Stimulated activated effector memory CD8-positive, alpha-beta T cell treated with anti-CD3 and anti-CD28 coated beads, Interleukin-12 subunit alpha, Interleukin-12 subunit beta, amount 100 ng/mL, for 72 hours (primary cell): ENCODE measurements around the gene GPR108.
"Not testable (repeated sequence)": the region's sequence is repeated elsewhere in the genome, so short reads cannot be mapped to it uniquely, and the experiment has no call there.

ENCODE experiments used
- ATAC-seq: fragments of 150-1000 bp; cut with Tn5 transposase; 2 replicates; pipeline ENCODE4 v1.10.0; 2021
- DNase-seq, 2 donors: peaks; one replicate each; pipeline ENCODE4 v3.0.0; 2021 to 2022; ENCODE audit warnings: low spot score in 2 of 2
- H3K27ac Mint-ChIP-seq: one replicate; pipeline ENCODE4 v1.8.0; 2022; ENCODE audit warnings: mild to moderate bottlenecking, mixed read lengths
- H3K36me3 Mint-ChIP-seq: one replicate; pipeline ENCODE4 v1.8.0; 2022; ENCODE audit warnings: mild to moderate bottlenecking, mixed read lengths
- H3K4me1 Mint-ChIP-seq: one replicate; pipeline ENCODE4 v1.8.0; 2022; ENCODE audit warnings: mixed read lengths
- H3K4me3 Mint-ChIP-seq: one replicate; pipeline ENCODE4 v1.8.0; 2022; ENCODE audit warnings: mild to moderate bottlenecking, mixed read lengths
- H3K9me3 Mint-ChIP-seq: one replicate; pipeline ENCODE4 v1.8.0; 2022; ENCODE audit warnings: mixed read lengths

The GPR108 gene

GRCh38 chr19:6712231-6712630 lies 25.1 kb downstream of the GPR108 start:
- DNase-seq, result no peak
- peak; percentile 33 for ATAC-seq
- Mint-ChIP-seq H3K9me3 (no peaks in the 10 kb centered on the region), H3K36me3 (peaks cover 8% of the 10 kb centered on the region), H3K27ac (no peak overlapping the region), H3K4me1 (peaks cover 27% of the 10 kb centered on the region), H3K4me3 (no peak overlapping the region)

DNA sequence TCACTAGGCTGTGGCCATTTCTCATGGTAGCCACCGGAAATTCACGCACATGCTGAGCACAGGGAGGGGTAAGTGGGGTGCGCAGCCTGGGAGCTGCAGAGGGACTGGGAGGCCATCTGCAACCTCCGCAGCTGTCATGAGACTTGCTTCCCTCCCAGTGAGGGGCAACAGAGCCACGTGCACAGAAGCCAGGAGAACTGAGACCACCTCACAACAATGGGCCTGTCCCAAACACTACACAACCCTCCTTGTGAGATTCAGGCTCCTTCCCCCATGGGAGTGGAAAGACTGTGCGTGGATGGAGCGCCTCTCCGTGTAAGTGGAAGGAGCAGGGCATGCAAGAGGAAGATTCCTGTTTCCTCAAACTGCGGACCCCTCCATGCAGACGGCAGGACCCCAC lies 25.8 kb downstream of the GPR108 start:
- Mint-ChIP-seq H3K4me3 (no peak overlapping the region), H3K9me3 (no peaks in the 10 kb centered on the region)

DNA sequence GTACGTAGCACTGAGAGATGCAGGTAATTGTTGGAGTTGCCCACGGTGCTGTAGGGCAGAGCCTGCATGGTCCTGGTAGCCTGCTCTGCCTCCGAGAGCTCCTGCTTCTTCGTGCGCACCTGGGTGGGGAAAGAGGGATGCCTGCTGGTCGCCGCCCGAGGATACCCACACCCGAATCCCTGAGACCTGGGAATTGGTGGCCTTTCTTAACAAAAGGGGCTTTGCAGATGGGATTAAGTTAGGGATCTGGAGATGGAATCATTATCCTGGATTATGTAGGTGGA lies 26.4 kb downstream of the GPR108 start:
- H3K27ac Mint-ChIP-seq, result no peak overlapping the region
- peaks cover 22% of the 10 kb centered on the region for H3K4me1 Mint-ChIP-seq
- no peak overlapping the region for H3K4me3 Mint-ChIP-seq
- H3K36me3 Mint-ChIP-seq, result peaks cover 5% of the 10 kb centered on the region
- peak; percentile 24 for ATAC-seq
- no peak for DNase-seq
- no peaks in the 10 kb centered on the region for H3K9me3 Mint-ChIP-seq

More for the DNA sequence above, 25.8 kb downstream of the GPR108 start:
- DNase-seq (no peak), ATAC-seq (no peak)
- H3K36me3 Mint-ChIP-seq, result peaks cover 5% of the 10 kb centered on the region
- peaks cover 22% of the 10 kb centered on the region for H3K4me1 Mint-ChIP-seq
- no peak overlapping the region for H3K27ac Mint-ChIP-seq

GRCh38 chr19:6710273-6711077 lies 26.9 kb downstream of the GPR108 start:
- ATAC-seq (peak; percentile 67), DNase-seq (no peak)
- peaks cover 22% of the 10 kb centered on the region for H3K4me1 Mint-ChIP-seq
- H3K36me3 Mint-ChIP-seq, result peaks cover 5% of the 10 kb centered on the region
- peak overlapping the region; percentile 43 for H3K4me3 Mint-ChIP-seq
- H3K27ac Mint-ChIP-seq, result peak overlapping the region; percentile 85
- no peaks in the 10 kb centered on the region for H3K9me3 Mint-ChIP-seq

DNA sequence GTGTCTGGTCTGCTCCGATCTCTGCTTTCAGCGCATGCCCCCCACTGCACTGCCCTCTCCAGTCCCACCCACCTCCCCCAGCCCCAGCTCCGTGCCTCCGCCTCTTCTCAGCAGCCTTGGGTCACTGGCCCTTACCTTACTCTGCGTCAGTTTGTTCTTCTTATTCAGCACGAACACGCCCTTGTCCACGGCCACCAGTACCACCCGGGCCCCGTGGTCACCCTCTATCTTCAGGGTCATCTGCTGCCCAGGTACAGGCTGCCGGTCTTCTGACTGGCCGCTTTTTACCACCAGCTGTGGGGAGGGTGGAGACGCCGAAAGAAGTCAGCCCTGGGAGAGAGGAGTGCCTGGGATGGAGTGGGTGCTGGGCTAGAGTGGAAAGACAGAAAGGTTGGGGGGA lies 27.8 kb downstream of the GPR108 start:
- Mint-ChIP-seq H3K9me3 (no peaks in the 10 kb centered on the region), H3K4me1 (peaks cover 22% of the 10 kb centered on the region), H3K4me3 (peak overlapping the region; percentile 43), H3K27ac (peak overlapping the region; percentile 85), H3K36me3 (peaks cover 5% of the 10 kb centered on the region)
- DNase-seq (no peak), ATAC-seq (no peak)

GRCh38 chr19:6708913-6709312 lies 28.5 kb downstream of the GPR108 start:
- not testable (repeated sequence) for H3K9me3 Mint-ChIP-seq, H3K4me3 Mint-ChIP-seq, DNase-seq, ATAC-seq, H3K36me3 Mint-ChIP-seq
- Mint-ChIP-seq H3K27ac (peak overlapping the region; percentile 8), H3K4me1 (peaks cover 22% of the 10 kb centered on the region)

GRCh38 chr19:6708346-6708745 lies 29.0 kb downstream of the GPR108 start:
- H3K9me3 Mint-ChIP-seq, result no peaks in the 10 kb centered on the region
- no peak for ATAC-seq
- H3K4me3 Mint-ChIP-seq, result no peak overlapping the region
- no peak for DNase-seq
- H3K4me1 Mint-ChIP-seq, result peaks cover 22% of the 10 kb centered on the region
- peak overlapping the region; percentile 8 for H3K27ac Mint-ChIP-seq
- peaks cover 5% of the 10 kb centered on the region for H3K36me3 Mint-ChIP-seq

DNA sequence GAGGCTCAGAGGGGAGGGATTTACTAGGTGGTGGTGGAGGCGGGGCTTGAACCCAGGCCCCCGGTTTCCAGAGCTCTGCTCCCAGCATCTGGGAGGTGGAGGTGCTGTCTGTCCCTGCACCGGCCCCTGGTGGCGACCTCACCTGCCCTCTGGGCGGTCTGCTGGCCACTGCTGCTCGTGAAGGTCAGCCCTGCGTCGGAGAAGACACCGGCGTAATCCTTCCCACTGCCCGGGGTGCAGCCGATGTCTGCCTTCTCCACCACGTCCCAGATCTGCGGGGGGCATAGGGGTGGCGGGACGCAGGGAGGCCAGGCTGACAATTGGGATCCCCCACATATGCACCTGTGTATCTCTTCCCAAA lies 29.7 kb downstream of the GPR108 start:
- ATAC-seq (no peak), DNase-seq (no peak)
- peaks cover 22% of the 10 kb centered on the region for H3K4me1 Mint-ChIP-seq
- H3K9me3 Mint-ChIP-seq, result no peaks in the 10 kb centered on the region
- H3K36me3 Mint-ChIP-seq, result peaks cover 5% of the 10 kb centered on the region
- H3K4me3 Mint-ChIP-seq, result no peak overlapping the region
- H3K27ac Mint-ChIP-seq, result no peak overlapping the region

DNA sequence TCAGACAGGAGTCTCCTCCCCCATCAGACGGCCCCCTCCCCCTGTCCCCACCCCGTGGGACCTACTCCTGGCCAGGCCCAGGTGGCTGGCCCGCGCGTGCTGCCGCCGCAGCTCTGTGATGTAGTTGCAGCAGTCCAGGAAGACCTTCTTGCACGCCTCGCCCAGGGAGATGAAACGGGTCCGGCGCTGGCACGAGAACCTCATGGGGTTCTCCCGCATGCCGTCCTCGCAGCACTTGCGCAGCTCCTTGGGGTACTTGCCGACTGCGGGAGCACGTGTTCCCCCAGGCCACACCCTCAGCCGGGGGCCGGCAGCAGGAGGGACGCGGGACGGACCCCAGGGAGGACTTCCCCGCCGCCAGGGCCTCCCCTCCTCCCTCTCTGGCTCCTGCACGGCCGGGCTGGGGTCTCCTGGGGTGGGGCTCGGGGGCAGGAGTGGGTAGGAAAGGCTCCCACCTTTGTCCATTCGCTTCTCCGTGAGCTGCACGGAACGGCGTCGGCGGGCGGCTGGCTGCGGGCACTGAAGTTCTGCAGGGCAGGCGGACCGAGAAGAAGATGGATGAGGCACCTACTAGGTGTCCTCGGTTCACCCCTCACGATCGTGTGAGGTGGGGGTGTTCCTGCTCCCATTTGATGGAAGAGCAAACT lies 30.2 kb downstream of the GPR108 start:
- Mint-ChIP-seq H3K4me1 (peaks cover 22% of the 10 kb centered on the region), H3K4me3 (no peak overlapping the region), H3K27ac (no peak overlapping the region), H3K36me3 (peaks cover 5% of the 10 kb centered on the region), H3K9me3 (no peaks in the 10 kb centered on the region)
- ATAC-seq (no peak), DNase-seq (no peak)

DNA sequence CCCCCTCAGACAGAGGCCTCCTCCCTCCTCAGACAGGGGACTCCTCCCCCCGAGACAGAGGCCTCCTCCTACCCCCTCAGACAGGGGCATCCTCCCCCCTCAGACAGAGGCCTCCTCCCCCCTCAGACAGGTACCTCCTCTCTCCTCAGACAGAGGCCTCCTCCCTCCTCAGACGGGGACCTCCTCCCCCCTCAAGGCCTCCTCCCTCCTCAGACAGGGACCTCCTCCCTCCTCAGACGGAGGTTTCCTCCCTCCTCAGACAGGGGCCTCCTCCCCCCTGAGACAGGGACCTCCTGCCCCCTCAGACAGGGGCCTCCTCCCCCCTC lies 30.8 kb downstream of the GPR108 start:
- Mint-ChIP-seq H3K4me1 (peaks cover 22% of the 10 kb centered on the region), H3K4me3 (no peak overlapping the region), H3K9me3 (no peaks in the 10 kb centered on the region), H3K36me3 (peaks cover 5% of the 10 kb centered on the region), H3K27ac (peak overlapping the region; percentile 24)
- ATAC-seq (no peak), DNase-seq (no peak)

DNA sequence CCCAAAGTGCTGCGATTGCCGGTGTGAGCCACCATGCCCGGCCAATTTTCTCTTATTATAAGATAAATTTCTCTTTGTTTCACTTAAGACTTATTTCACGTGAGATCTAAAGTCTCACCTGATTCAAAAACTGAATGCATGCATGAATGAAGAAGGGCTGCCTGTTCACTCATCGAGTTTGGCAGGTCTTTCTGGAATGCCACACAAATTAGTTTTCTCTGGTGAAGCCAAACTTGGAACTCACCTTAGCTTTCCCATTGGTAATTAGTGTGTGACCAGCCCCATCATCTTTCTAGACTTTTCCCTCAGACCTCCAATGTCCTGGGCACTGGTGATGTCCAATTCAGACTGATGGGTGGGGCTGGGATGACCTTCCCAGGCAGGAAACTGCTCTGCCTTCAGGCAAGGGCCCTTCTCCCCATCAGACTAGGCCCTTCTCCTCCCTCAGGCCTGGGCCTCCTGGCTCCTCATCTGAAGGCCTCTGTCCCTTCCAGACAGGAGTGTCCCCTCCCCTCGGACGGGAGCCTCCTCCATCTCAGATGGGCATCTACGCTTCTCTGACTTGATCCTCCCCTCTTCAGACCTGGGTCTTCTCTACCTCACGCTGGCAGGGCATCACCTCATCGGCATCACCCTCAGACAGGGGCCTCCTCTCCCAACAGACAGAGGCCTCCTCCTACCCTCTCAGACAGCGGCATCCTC lies 31.3 kb downstream of the GPR108 start:
- peaks cover 5% of the 10 kb centered on the region for H3K36me3 Mint-ChIP-seq
- H3K27ac Mint-ChIP-seq, result peak overlapping the region; percentile 24
- no peak overlapping the region for H3K4me3 Mint-ChIP-seq
- no peaks in the 10 kb centered on the region for H3K9me3 Mint-ChIP-seq
- no peak for ATAC-seq
- H3K4me1 Mint-ChIP-seq, result peaks cover 18% of the 10 kb centered on the region
- no peak for DNase-seq

- Mint-ChIP-seq H3K36me3 (no peaks in the 10 kb centered on the region), H3K9me3 (no peaks in the 10 kb centered on the region), H3K4me1 (peaks cover 6% of the 10 kb centered on the region), H3K27ac (no peak overlapping the region), H3K4me3 (no peak overlapping the region)
- ATAC-seq (no peak), DNase-seq (no peak)
Measured at GRCh38 chr19:6700586-6701316, 36.6 kb downstream of the GPR108 start.

DNA sequence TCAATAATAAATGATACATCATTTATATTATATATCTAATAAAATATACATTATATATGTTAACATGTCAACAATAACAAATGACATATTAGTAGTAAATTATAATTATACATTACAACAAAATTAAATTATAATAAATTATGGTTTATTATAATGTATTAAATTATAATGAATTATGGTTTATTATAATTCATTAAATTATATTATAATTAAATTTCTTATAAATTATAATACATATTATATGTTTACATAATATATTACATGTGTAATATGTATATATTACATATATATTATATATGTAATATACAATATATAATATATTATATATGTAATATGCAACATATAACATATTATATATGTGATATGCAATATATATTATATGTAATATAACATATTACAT lies 37.4 kb downstream of the GPR108 start:
- no peak for DNase-seq
- no peak overlapping the region for H3K4me3 Mint-ChIP-seq
- H3K27ac Mint-ChIP-seq, result no peak overlapping the region
- H3K9me3 Mint-ChIP-seq, result no peaks in the 10 kb centered on the region
- peaks cover 6% of the 10 kb centered on the region for H3K4me1 Mint-ChIP-seq
- no peaks in the 10 kb centered on the region for H3K36me3 Mint-ChIP-seq
- ATAC-seq, result no peak

DNA sequence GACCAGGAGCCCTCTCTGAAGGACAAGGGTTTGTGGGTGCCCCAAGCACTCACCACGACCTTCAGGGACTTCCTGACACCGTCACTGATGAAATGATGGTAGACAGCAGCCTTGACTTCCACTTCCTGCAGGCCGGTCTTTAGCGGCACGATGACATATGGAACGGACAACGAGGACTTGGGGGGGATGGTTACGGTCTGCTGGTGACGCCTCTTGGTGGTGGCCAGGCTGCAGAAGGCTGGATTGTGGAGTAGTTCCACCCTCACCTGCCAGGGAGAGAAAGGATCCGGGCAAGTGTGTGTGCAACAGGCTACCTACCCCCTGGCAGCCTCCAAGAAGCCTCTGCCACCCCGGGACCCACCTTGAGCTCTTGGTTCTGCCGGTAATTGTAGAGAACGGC lies 40.1 kb downstream of the GPR108 start:
- peak; percentile 55 for ATAC-seq
- Mint-ChIP-seq H3K27ac (no peak overlapping the region), H3K4me3 (no peak overlapping the region), H3K36me3 (no peaks in the 10 kb centered on the region), H3K4me1 (peaks cover 14% of the 10 kb centered on the region), H3K9me3 (no peaks in the 10 kb centered on the region)
- DNase-seq, result no peak

- H3K27ac Mint-ChIP-seq, result no peak overlapping the region
- no peak overlapping the region for H3K4me3 Mint-ChIP-seq
- ATAC-seq (no peak), DNase-seq (no peak)
- no peaks in the 10 kb centered on the region for H3K9me3 Mint-ChIP-seq
- peaks cover 17% of the 10 kb centered on the region for H3K4me1 Mint-ChIP-seq
- no peaks in the 10 kb centered on the region for H3K36me3 Mint-ChIP-seq
Measured at GRCh38 chr19:6696239-6696820, 41.0 kb downstream of the GPR108 start.
